Neuronal stem cell (in vitro differentiated cells): ENCODE data around the gene FAM163B.

Experiments
- DNase-seq: peaks from one replicate; pipeline ENCODE4 v3.0.0-alpha.2; 2013; ENCODE audit warnings: low spot score
- H2AFZ ChIP-seq: one replicate; pipeline ENCODE4 v1.6.1; 2013; ENCODE audit warnings: mild to moderate bottlenecking, low read length, inconsistent platforms
- H2AK5ac ChIP-seq: 2 replicates; pipeline ENCODE4 v1.6.1; 2013; ENCODE audit warnings: low read depth, mild to moderate bottlenecking, inconsistent platforms, low read length, moderate library complexity, mixed read lengths
- H2BK120ac ChIP-seq: 2 replicates; pipeline ENCODE4 v1.6.1; 2013; ENCODE audit warnings: low read depth, mild to moderate bottlenecking, inconsistent platforms, low read length, moderate library complexity, mixed read lengths
- H2BK12ac ChIP-seq: one replicate; pipeline ENCODE4 v1.6.1; 2013; ENCODE audit warnings: low read length, inconsistent platforms
- H2BK15ac ChIP-seq: 2 replicates; pipeline ENCODE4 v1.6.1; 2013; ENCODE audit warnings: mild to moderate bottlenecking, low read length, inconsistent platforms, mixed read lengths
- H2BK5ac ChIP-seq: one replicate; pipeline ENCODE4 v1.6.1; 2013; ENCODE audit warnings: inconsistent platforms, mild to moderate bottlenecking, low read length, moderate library complexity
- H3K14ac ChIP-seq: one replicate; pipeline ENCODE4 v1.6.1; 2013; ENCODE audit warnings: low read length, inconsistent platforms
- H3K18ac ChIP-seq: 2 replicates; pipeline ENCODE4 v1.6.1; 2013; ENCODE audit warnings: low read length, inconsistent platforms
- H3K23ac ChIP-seq: 2 replicates; pipeline ENCODE4 v1.6.1; 2013; ENCODE audit warnings: low read depth, mild to moderate bottlenecking, mixed read lengths, low read length, inconsistent platforms; ENCODE audit not compliant: poor library complexity
- H3K27ac ChIP-seq: replicated peaks from 3 replicates; pipeline ENCODE4 v1.5.1; 2013; ENCODE audit warnings: low read length, inconsistent platforms
- H3K27me3 ChIP-seq, 3 experiments: 2 replicates each; pipeline ENCODE4 v1.6.1; 2013; ENCODE audit warnings: low read length in 3 of 3, mild to moderate bottlenecking in 2 of 3, inconsistent platforms in 1 of 3, low read depth in 1 of 3, mixed read lengths in 1 of 3, moderate library complexity in 1 of 3; ENCODE audit not compliant: control insufficient read depth in 3 of 3, insufficient read depth in 3 of 3
- H3K36me3 ChIP-seq, 2 donors: replicated peaks in 1 of 2; 2 replicates each; pipeline ENCODE4 v1.6.1; 2013; ENCODE audit warnings: low read length in 2 of 2; ENCODE audit not compliant: control insufficient read depth in 2 of 2, insufficient read depth in 2 of 2
- H3K4ac ChIP-seq: 2 replicates; pipeline ENCODE4 v1.6.1; 2013; ENCODE audit warnings: inconsistent platforms, mild to moderate bottlenecking, low read length, moderate library complexity
- H3K4me1 ChIP-seq, 2 donors: 1 replicate in 1 of 2; 2 replicates in 1 of 2; pipeline ENCODE4 v1.6.1; 2013; ENCODE audit warnings: low read length in 2 of 2, low read depth in 1 of 2; ENCODE audit not compliant: control insufficient read depth in 2 of 2, insufficient read depth in 1 of 2
- H3K4me2 ChIP-seq: one replicate; pipeline ENCODE4 v1.6.1; 2013; ENCODE audit warnings: mild to moderate bottlenecking, low read length, inconsistent platforms; ENCODE audit not compliant: insufficient read depth, poor library complexity, severe bottlenecking
- H3K4me3 ChIP-seq, 2 donors: 2 replicates each; pipeline ENCODE4 v1.5.1; 2013; ENCODE audit warnings: low read length in 2 of 2, mild to moderate bottlenecking in 2 of 2, inconsistent platforms in 1 of 2, moderate library complexity in 1 of 2
- H3K79me1 ChIP-seq: one replicate; pipeline ENCODE4 v1.6.1; 2013; ENCODE audit warnings: low read depth, mild to moderate bottlenecking, inconsistent platforms, low read length, moderate library complexity
- H3K9ac ChIP-seq: one replicate; pipeline ENCODE4 v1.6.1; 2013; ENCODE audit warnings: mild to moderate bottlenecking, low read depth, low read length, inconsistent platforms; ENCODE audit not compliant: poor library complexity
- H3K9me3 ChIP-seq, 2 donors: replicated peaks in 1 of 2; 2 replicates each; pipeline versions ENCODE3 to v1.6.1; 2013; ENCODE audit warnings: low read length in 2 of 2, mild to moderate bottlenecking in 2 of 2, inconsistent platforms in 1 of 2, low read depth in 1 of 2, mixed read lengths in 1 of 2, moderate library complexity in 1 of 2; ENCODE audit not compliant: control insufficient read depth in 2 of 2, insufficient read depth in 1 of 2
- H4K8ac ChIP-seq: one replicate; pipeline ENCODE4 v1.6.1; 2013; ENCODE audit warnings: low read depth, mild to moderate bottlenecking, inconsistent platforms, low read length, moderate library complexity
- H4K91ac ChIP-seq: one replicate; pipeline ENCODE4 v1.6.1; 2013; ENCODE audit warnings: low read length, low read depth, mild to moderate bottlenecking, inconsistent platforms; ENCODE audit not compliant: poor library complexity
- WGBS, 2 donors: extraction: QIAGEN DNeasy Blood & Tissue Kit; methylation state at CpG; one replicate each; pipeline ENCODE4 v1.1.7; 2013; ENCODE audit warnings: missing lambda C conversion rate in 2 of 2, mixed read lengths in 1 of 2; ENCODE audit not compliant: insufficient read length in 2 of 2, insufficient replicate concordance in 1 of 2; ENCODE audit errors: extremely low coverage in 2 of 2; 5-methylcytosine and 5-hydroxymethylcytosine counted together

FAM163B gene

GRCh38 chr9:133576875-133577736 is 32.1 kb downstream of the FAM163B start:
- Histone ChIP-seq H3K36me3 (no peaks in the 10 kb centered on the region), H2BK12ac (no peak overlapping the region), H3K9me3 (no peaks in the 10 kb centered on the region), H3K4me2 (no peak overlapping the region), H3K27me3 (peaks cover 0 to 18% (median 0%) of the 10 kb centered on the region in 3 experiments), H3K14ac (peak overlapping the region; percentile 39), H3K4ac (no peak overlapping the region), H2BK15ac (peak overlapping the region; percentile 30), H2BK5ac (peak overlapping the region; percentile 44), H3K4me3 (no peak overlapping the region), H2BK120ac (peak overlapping the region; percentile 16), H3K4me1 (peaks cover 7 to 24% of the 10 kb centered on the region in 2 donors), H4K8ac (no peak overlapping the region), H3K18ac (peak overlapping the region; percentile 83), H3K9ac (peak overlapping the region; percentile 3), H2AK5ac (peak overlapping the region; percentile 54), H3K27ac (no peak overlapping the region), H3K23ac (no peak overlapping the region), H4K91ac (no peak overlapping the region), H3K79me1 (no peaks in the 10 kb centered on the region), H2AFZ (no peak overlapping the region)
- WGBS, 2 donors, result no CpG with 5 or more reads among the region's 34 CpGs
- no peak for DNase-seq

DNA sequence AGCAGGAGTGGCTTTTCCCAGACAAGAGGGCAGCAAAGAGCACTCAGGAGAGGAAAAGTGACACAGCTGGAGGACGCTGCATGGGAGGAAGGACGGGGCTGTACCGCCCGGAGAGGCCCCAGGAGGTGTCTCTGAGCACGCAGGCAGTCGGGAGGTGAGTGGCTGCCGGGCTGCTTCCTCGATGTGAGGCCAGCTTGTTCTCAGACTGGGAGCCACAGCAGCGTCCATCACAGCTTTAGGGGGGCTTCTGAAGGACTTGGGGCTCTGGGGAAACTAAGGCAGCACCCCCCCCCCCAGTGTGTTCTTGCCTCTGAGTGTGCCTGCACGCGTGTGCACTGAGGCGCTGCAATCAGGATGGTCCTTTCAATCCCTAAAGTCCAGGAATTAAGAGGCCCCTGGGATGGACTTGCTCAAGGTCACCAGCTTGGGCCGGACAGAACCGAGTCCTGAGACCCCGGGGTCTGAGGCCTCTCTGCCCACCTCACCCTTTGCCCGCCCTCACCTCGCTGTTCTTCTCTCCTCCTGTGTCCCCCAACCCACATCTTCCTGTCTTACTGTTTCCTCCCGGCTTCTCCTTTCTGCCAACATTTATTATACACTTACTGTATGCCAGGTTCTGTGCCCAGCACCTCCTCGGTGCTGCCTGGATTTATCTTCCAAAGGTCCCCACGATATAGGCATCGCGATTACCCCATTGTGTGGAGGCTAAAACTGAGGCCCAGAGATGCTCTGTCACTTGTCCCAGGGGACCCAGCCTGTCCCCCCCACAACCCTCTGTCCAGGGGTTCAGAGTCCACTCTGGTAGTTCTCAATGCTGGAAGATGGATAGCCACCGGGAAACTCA is 32.9 kb downstream of the FAM163B start:
- Histone ChIP-seq H4K8ac (no peak overlapping the region), H3K14ac (peak overlapping the region; percentile 39), H2BK15ac (peak overlapping the region; percentile 54), H2AFZ (no peak overlapping the region), H2BK120ac (peak overlapping the region; percentile 61), H3K9me3 (no peaks in the 10 kb centered on the region), H3K4ac (no peak overlapping the region), H3K4me2 (no peak overlapping the region), H3K9ac (no peak overlapping the region), H3K4me1 (peaks cover 3 to 16% of the 10 kb centered on the region in 2 donors), H3K4me3 (no peak overlapping the region), H2BK5ac (no peak overlapping the region), H3K36me3 (no peaks in the 10 kb centered on the region), H3K27me3 (peaks cover 0 to 18% (median 0%) of the 10 kb centered on the region in 3 experiments), H2BK12ac (no peak overlapping the region), H4K91ac (no peak overlapping the region), H2AK5ac (peak overlapping the region; percentile 54), H3K23ac (no peak overlapping the region), H3K18ac (no peak overlapping the region), H3K27ac (no peak overlapping the region), H3K79me1 (no peaks in the 10 kb centered on the region)
- no peak for DNase-seq
- WGBS, 2 donors, result no CpG with 5 or more reads among the region's 23 CpGs

DNA sequence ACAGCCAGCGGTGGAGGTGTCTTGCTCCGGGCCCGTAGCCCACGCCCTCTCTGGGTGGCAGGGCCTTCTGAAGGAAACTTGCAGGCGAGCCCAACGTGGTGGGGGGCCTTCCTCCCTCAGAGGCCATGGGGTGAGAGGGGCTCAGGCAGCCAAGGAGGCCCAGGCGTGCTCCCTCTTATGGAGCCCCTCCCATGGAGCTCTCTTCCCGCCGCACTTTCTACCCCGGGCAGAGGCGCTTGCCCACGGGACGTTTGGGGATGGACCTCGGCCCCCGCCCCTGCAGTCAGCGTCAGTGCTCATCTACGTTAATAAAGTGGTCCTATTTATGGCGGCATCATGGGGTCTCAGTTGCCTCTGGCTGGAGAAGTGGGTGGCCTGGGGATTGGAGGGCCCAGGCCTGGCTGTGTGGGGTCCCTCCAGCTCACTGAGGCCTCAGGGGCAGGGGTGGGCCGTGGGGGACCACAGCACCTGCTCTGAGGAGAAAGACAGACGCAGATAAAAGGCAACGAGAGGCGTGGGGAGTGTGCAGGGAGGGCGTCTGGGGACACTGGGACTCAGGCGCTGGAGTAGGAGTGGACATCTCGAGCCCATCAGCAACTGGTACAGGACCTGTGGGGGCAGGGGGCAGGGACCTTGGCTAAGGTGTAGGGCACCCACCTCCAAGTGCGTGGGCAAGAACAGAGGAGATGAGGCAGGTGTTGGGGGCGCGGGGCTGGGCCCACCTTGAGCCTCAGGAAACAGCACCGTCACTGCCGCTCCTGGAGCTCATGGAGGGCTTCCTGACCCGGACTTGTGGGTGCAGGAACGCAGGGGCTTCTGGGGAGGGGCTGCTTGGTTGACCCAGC is 33.8 kb downstream of the FAM163B start:
- DNase-seq, result no peak
- no peak overlapping the region for H3K9ac ChIP-seq
- WGBS, 2 donors, result no CpG with 5 or more reads among the region's 32 CpGs
- H3K4me3 ChIP-seq, result no peak overlapping the region
- H2AK5ac ChIP-seq, result peak overlapping the region; percentile 99
- no peaks in the 10 kb centered on the region for H3K79me1 ChIP-seq
- H4K8ac ChIP-seq, result peak overlapping the region; percentile 17
- H3K4me2 ChIP-seq, result no peak overlapping the region
- no peak overlapping the region for H2AFZ ChIP-seq
- peaks cover 3 to 10% of the 10 kb centered on the region in 2 donors for H3K4me1 ChIP-seq
- no peak overlapping the region for H3K14ac ChIP-seq
- peak overlapping the region; percentile 43 for H3K23ac ChIP-seq
- peak overlapping the region; percentile 76 for H3K18ac ChIP-seq
- H3K4ac ChIP-seq, result no peak overlapping the region
- H2BK5ac ChIP-seq, result no peak overlapping the region
- no peaks in the 10 kb centered on the region for H3K9me3 ChIP-seq
- peak overlapping the region; percentile 61 for H2BK120ac ChIP-seq
- no peak overlapping the region for H3K27ac ChIP-seq
- H4K91ac ChIP-seq, result no peak overlapping the region
- peaks cover 0 to 23% (median 0%) of the 10 kb centered on the region in 3 experiments for H3K27me3 ChIP-seq
- H2BK12ac ChIP-seq, result peak overlapping the region; percentile 73
- peak overlapping the region; percentile 54 for H2BK15ac ChIP-seq
- H3K36me3 ChIP-seq, result no peaks in the 10 kb centered on the region
